HepG2 (cell line): Measurements from ENCODE around the gene C20orf204. TPM values are rescaled to one million over a fixed set of nuclear protein-coding genes. Genes with fewer than 3 reads are reported as not detected.

Experiments used
- AGO1 ChIP-seq: fragments of 200-400 bp; formaldehyde crosslinking; IDR thresholded peaks from 2 replicates; pipeline ENCODE4 v1.6.1; 2017; ENCODE audit warnings: mild to moderate bottlenecking, low read depth, low read length, moderate library complexity; ENCODE audit not compliant: poor library complexity, severe bottlenecking
- CC2D1A ChIP-seq: sonication (generic); formaldehyde crosslinking; IDR thresholded peaks from 2 replicates; pipeline ENCODE4 v1.8.1; 2023; ENCODE audit warnings: mild to moderate bottlenecking, missing genetic modification reagents
- ELF4 ChIP-seq: sonication (generic); formaldehyde crosslinking; IDR thresholded peaks from 2 replicates; pipeline ENCODE4 v1.5.0; 2020; ENCODE audit warnings: missing genetic modification reagents, mild to moderate bottlenecking, moderate library complexity, borderline replicate concordance
- HNRNPLL ChIP-seq: fragments of 200-400 bp; formaldehyde crosslinking; IDR thresholded peaks from 2 replicates; pipeline ENCODE4 v1.6.1; 2017; ENCODE audit warnings: mild to moderate bottlenecking, low read depth, low read length; ENCODE audit not compliant: poor library complexity, severe bottlenecking
- MLX ChIP-seq: IDR thresholded peaks from 2 replicates; pipeline ENCODE4 v1.6.1; 2016
- PCBP1 ChIP-seq: fragments of 200-400 bp; formaldehyde crosslinking; IDR thresholded peaks from 2 replicates; pipeline ENCODE4 v1.6.1; 2017; ENCODE audit warnings: mild to moderate bottlenecking, low read depth, low read length, borderline replicate concordance
- RNF2 ChIP-seq: fragments of 450-650 bp; conservative IDR thresholded peaks from 2 replicates; pipeline ENCODE4 v1.6.1; 2016; ENCODE audit warnings: low read depth
- SNAPC4 ChIP-seq: sonication (generic); formaldehyde crosslinking; IDR thresholded peaks from 2 replicates; pipeline ENCODE4 v1.4.0; 2020; ENCODE audit warnings: mild to moderate bottlenecking, missing genetic modification reagents
- SP5 ChIP-seq: IDR thresholded peaks from 2 replicates; pipeline ENCODE4 v1.6.1; 2016; ENCODE audit warnings: low read depth, borderline replicate concordance
- ZBTB46 ChIP-seq: sonication (generic); formaldehyde crosslinking; IDR thresholded peaks from 2 replicates; pipeline ENCODE4 v1.4.0; 2020; ENCODE audit warnings: mild to moderate bottlenecking, missing genetic modification reagents, borderline replicate concordance
- ZNF562 ChIP-seq: sonication (generic); formaldehyde crosslinking; IDR thresholded peaks from 2 replicates; pipeline ENCODE4 v1.8.0; 2022; ENCODE audit warnings: missing genetic modification reagents, borderline replicate concordance
- ZNF710 ChIP-seq: sonication (generic); formaldehyde crosslinking; IDR thresholded peaks from 2 replicates; pipeline ENCODE4 v1.5.0; 2020; ENCODE audit warnings: mild to moderate bottlenecking, missing genetic modification reagents, borderline replicate concordance
- ZNF75D ChIP-seq: sonication (generic); formaldehyde crosslinking; IDR thresholded peaks from 2 replicates; pipeline ENCODE4 v1.8.1; 2023; ENCODE audit warnings: missing genetic modification reagents, mild to moderate bottlenecking, borderline replicate concordance
- ZNF841 ChIP-seq: sonication (generic); formaldehyde crosslinking; IDR thresholded peaks from 2 replicates; pipeline ENCODE4 v1.8.1; 2023; ENCODE audit warnings: missing genetic modification reagents, borderline replicate concordance
- polyA plus RNA-seq, 8 experiments: library from polyadenylated mRNA; depleted of rRNA in 3 of 8; stranded (reverse) in 7 of 8; unstranded in 1 of 8; fragments of >200 nt; fragmentation: Illumina TruSeq in 4 of 8; extraction: Trizol in 4 of 8; gene quantifications; 2 replicates each; pipeline versions ENCODE4 v1.2.1 to v1.2.3, GENCODE V29; 2011 to 2016; ENCODE audit warnings: low read depth in 4 of 8, missing spikeins in 1 of 8, mixed read lengths in 1 of 8; ENCODE audit not compliant: insufficient read depth in 1 of 8
- total RNA-seq, 5 experiments: library from RNA; depleted of rRNA; stranded (reverse); fragments of >200 nt; fragmentation: Illumina TruSeq; extraction: Trizol; gene quantifications; 2 replicates each; pipeline ENCODE4 v1.2.3, GENCODE V29; 2016; ENCODE audit warnings: low read depth in 1 of 5
- TF ChIP-seq, protein P1 (sequence below): sonication (generic); formaldehyde crosslinking; IDR thresholded peaks from 2 replicates; pipeline ENCODE4 v1.4.0; 2020; ENCODE audit warnings: missing genetic modification reagents
- TF ChIP-seq, protein P2 (sequence below): sonication (generic); formaldehyde crosslinking; IDR thresholded peaks from 2 replicates; pipeline ENCODE4 v1.5.1; 2020; ENCODE audit warnings: missing genetic modification reagents, mild to moderate bottlenecking, borderline replicate concordance

C20orf204 gene
- total and polyA plus RNA-seq, 2 of the 13 experiments (the other 11 are each of a cell fraction or from before 2014, with no cell fraction given), result 22.1 to 80.0 TPM

- TF ChIP-seq ZNF562, result no peak
- TF ChIP-seq SNAPC4 (CRISPR knock-in tag), result peak; percentile 55; the same call in 1 of the 2 replicates
- no peak for TF ChIP-seq CC2D1A
- TF ChIP-seq RNF2, result no peak
- no peak for TF ChIP-seq ZBTB46 (CRISPR knock-in tag)
- TF ChIP-seq MLX (CRISPR knock-in tag), result no peak
- no peak for TF ChIP-seq ELF4
- TF ChIP-seq ZNF75D, result no peak
- no peak for TF ChIP-seq ZNF710 (CRISPR knock-in tag)
- TF ChIP-seq ZNF841, result no peak
- TF ChIP-seq, protein P1, sequence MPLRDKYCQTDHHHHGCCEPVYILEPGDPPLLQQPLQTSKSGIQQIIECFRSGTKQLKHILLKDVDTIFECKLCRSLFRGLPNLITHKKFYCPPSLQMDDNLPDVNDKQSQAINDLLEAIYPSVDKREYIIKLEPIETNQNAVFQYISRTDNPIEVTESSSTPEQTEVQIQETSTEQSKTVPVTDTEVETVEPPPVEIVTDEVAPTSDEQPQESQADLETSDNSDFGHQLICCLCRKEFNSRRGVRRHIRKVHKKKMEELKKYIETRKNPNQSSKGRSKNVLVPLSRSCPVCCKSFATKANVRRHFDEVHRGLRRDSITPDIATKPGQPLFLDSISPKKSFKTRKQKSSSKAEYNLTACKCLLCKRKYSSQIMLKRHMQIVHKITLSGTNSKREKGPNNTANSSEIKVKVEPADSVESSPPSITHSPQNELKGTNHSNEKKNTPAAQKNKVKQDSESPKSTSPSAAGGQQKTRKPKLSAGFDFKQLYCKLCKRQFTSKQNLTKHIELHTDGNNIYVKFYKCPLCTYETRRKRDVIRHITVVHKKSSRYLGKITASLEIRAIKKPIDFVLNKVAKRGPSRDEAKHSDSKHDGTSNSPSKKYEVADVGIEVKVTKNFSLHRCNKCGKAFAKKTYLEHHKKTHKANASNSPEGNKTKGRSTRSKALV, result no peak
- TF ChIP-seq PCBP1, result no peak
- no peak for TF ChIP-seq HNRNPLL
- TF ChIP-seq SP5 (CRISPR knock-in tag), result 0 out of 2 replicates have a peak, but pooled peaks have one; percentile 31
- TF ChIP-seq, protein P2, sequence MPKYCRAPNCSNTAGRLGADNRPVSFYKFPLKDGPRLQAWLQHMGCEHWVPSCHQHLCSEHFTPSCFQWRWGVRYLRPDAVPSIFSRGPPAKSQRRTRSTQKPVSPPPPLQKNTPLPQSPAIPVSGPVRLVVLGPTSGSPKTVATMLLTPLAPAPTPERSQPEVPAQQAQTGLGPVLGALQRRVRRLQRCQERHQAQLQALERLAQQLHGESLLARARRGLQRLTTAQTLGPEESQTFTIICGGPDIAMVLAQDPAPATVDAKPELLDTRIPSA (CRISPR knock-in tag), result no peak
- no peak for TF ChIP-seq AGO1
Observed at GRCh38 chr20:64055396-64055892, 19.5 kb downstream of the C20orf204 start (continued).
